HG03103 (cell line): ENCODE results near the gene NDUFS5.
"Not testable (repeated sequence)": the region's sequence is repeated elsewhere in the genome, so short reads cannot be mapped to it uniquely, and the experiment has no call there.

Experiments used
- ATAC-seq: cut with Tn5 transposase; IDR thresholded peaks from one replicate; pipeline ENCODE4 v1.9.1; 2021; ENCODE audit warnings: low read depth; ENCODE audit not compliant: unreplicated experiment

The NDUFS5 gene

DNA sequence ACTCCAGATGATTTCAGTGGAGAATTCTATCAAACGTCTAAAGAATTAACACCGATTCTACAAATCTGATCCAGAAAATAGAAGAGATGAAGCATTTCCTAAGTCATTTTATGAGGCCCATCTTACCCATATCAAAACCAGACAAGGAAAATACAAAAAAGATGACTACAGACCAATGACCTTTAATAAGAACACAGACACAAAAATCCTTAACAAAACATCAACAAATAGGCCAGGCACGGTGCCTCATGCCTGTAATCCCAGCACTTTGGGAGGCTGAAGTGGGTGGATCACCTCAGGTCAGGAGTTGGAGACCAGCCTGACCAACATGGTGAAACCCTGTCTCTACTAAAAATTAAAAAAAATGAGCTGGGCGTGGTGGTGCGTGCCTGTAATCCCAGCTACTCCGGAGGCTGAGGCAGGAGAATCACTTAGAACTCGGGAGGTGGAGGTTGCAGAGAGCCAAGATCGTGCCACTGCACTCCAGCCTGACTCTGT lies 29.1 kb downstream of the NDUFS5 start:
- ATAC-seq: not testable (repeated sequence)

DNA sequence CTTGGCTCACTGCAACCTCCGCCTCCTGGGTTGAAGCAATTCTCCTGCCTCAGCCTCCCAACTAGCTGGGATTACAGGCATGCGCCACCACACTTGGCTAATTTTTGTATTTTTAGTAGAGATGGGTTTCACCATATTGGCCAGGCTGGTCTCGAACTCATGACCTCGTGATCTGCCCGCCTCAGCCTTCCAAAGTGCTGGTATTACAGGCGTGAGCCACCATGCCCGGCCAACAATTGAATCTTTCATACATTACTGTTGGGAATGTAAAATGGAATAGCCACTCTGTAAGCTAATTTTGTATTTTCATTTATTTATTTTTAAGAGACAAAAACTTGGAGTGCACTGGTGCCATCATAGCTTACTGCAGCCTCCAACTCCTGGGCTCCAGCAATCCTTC lies 35.4 kb downstream of the NDUFS5 start:
- ATAC-seq: not testable (repeated sequence)

DNA sequence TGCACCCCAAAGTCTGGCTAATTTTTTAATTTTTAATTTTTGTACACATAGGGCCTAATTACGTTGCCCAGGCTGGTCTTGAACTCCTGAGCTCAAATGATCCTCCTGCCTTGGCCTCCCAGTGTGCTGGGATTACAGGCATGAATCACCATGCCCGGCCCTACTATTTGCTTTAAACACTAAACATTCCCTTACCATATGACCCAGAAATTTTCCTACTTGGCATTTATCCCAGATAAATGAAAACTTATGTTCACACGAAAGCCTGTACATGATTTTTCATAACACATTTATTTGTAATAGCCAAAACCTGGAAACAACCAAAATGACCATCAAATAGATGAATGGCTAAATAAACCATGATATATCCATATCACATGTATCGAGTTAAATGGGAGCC lies 35.8 kb downstream of the NDUFS5 start:
- ATAC-seq: no peak

DNA sequence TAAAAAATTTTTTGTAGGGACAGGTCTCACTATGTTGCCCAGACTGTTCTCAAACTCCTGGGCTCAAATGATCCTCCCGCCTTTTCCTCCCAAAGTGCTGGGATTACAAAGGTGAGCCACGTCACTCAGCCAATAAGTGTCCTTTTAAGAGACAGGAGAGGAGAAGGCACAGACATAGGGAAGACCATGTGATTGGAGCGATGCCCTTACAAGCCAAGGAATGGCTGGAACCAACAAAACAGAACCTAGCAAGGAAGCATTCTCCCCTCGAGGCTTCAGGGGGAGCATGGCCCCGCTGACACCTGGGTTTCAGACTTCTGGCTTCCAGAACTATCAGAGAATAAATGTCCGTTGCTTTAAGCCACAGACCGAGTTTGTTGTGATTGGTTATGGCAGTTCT lies 37.0 kb downstream of the NDUFS5 start:
- no peak for ATAC-seq

DNA sequence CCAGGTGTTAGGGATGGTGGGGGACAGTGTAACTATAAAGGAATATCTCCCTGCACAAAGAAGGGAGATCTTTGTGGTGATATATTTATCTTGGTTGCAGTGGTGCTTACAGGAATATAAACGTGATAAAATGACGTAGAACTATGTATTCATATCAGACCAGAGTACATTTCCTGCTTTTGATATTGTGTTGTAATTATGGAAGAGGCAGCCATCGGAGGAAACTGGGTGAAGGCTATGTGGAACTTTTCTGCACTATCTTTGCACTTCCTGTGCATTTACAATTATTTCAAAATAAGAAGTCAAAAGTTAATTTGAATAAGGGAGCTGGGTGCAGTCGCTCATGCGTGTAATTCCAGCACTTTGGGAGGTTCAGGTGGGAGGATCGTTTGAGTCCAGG lies 37.6 kb downstream of the NDUFS5 start:
- ATAC-seq: no peak

DNA sequence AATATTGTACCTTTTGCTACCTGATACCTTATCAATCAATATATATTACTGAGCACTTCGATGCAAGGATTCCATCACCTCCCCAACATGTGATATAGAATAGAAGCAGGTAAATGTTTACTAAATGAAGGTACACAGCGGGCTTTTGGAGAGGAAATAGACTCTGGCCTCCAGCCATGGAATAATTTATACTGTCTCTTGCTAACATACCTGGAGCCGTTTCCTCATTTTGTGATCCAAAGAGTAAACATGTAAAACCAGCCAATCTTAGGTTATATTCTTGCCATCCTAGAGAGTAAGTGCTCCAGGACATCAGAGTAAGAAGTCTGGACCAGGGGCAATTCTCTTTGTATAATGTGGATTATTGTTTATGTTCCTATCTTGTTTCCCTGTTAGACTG lies 39.4 kb downstream of the NDUFS5 start:
- no peak for ATAC-seq

- not testable (repeated sequence) for ATAC-seq
Measured at GRCh38 chr1:39068227-39068626, 42.1 kb downstream of the NDUFS5 start.

- not testable (repeated sequence) for ATAC-seq
Measured at GRCh38 chr1:39071557-39071956, 45.4 kb downstream of the NDUFS5 start.

DNA sequence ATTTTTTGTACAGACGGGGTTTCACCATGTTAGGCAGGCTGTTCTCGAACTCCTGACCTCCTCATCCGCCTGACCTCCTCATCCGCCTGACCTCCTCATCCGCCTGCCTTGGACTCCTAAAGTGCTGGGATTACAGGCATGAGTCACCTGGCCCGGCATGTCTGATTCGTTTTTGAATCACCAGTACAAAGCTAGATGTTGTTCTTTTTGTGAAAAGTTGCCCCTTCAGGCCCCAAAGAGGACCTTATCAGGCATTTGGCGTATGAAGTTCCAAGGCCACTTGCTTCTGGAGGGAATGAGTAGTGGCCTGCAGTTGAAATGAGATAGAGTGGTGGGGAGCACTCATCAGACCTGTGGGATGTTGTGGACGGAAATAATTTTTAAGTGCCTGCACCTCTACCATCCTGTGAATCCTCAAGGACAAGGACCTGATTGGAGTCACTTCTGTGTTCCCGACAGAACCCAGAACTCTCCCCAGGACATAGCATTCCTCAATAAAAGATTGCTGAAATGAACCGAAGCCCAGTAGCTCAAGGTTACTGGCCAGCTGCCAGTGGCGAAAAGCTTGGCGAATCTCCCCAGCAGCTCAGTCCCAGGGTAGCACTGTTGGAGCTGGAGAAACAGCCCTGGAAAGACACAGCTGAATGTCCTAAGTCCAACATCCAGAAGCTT lies 50.1 kb downstream of the NDUFS5 start:
- no peak for ATAC-seq

DNA sequence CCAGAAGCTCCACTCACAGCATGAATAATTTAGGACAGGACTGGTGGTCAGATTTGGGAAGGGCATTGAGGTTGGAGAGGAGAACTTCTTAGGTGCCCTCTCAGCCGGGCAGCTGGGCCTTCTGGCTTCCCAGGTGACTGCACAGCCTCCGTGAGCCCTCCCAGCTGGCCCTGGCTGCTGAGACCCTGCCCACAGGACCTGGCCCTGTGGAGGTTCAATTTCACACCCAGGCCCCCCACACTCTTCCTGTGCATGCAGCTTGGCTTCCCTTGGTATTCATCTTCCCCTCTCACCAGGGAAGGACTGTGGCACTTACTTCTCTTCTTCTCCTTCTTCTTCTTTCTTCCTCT lies 50.6 kb downstream of the NDUFS5 start:
- no peak for ATAC-seq

DNA sequence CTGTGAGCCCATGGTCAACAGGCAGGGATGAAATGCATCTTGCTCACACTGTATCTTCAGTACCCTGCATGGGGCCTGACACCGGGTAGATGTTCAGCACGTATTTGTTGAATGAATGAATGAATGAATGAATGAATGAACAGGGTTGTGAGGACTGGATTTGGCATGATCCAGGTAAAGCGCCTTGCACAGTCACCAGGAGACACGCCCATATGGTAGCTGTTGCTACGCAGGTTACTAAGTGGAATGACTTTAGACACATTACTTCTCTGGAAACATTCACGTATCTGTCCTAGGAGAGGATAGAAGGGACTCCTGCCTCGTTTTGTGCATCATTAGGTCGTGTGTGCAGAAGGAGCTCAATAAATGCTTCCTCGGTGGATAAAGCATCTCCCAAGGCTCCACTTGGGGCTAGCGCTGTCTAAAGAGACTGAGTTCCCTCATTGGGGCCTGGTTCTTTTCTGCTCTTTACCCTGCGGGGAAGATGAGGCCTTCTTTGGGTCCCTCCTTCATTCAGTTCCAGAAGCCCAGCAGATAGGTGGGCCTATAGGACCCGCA lies 54.2 kb downstream of the NDUFS5 start:
- no peak for ATAC-seq

DNA sequence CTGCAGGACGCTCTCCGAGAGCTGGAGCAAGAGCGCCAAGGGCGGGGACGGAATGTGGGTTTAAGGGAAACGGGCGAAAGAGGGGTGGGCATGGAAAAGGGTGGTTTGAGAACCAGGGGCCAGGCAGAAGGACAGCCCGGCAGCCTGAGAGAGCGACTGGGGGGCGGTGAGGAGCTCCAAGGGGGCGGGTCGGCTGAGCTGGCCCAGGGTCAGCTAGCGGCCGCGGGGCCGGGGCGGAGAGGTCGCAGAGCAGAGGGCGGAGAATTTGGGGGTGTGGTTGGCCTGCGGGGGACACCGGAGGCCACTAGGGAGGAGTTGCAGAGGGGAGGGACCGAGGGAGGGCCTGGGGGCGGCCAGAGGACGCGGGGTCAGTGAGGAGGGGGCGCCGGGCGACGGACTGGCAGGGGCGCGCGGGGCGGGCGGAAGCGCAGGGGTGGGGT lies 54.7 kb downstream of the NDUFS5 start:
- ATAC-seq: no peak

GRCh38 chr1:39081271-39082009 lies 55.3 kb downstream of the NDUFS5 start:
- no peak for ATAC-seq

DNA sequence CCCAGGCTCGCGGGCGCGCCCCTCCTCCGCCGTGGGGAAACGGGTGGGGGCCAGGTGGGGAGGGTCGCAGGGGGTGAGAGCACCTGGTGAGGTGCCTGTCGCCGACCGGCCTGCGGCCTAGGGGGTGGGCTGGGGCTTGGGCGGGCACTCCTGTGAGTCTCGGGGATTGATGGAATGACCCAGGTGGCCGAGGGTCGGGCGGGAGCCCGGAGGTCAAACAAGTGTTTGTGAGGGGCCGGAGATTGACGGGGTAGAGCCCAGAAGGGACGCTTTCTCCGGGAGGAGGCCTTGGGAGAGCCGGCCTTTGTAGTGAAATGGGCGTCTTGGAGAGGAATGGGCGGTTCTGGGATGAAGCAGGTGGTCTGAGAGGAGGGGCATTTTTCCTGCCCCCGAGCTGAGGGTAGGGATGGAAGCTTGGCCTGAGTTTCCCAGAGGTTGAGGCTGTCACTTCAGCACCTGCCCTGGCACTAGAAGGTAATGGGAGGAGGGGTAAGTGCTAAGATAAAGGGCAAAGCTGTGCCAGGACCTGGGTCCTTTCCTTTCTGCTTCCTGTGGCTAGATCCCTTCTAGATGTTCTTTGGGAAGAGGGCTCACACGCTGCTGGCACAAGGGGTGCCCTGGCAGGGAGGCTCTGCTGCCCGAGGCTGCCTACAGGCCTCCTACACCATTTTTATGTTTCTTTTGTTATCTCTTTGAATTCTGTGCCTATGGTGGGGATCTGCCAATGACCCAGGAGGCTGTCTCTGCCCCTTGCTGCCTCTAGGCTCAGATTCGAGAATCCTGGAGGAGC lies 56.1 kb downstream of the NDUFS5 start:
- ATAC-seq: no peak

- no peak for ATAC-seq
Measured at GRCh38 chr1:39082811-39083576, 56.8 kb downstream of the NDUFS5 start.

DNA sequence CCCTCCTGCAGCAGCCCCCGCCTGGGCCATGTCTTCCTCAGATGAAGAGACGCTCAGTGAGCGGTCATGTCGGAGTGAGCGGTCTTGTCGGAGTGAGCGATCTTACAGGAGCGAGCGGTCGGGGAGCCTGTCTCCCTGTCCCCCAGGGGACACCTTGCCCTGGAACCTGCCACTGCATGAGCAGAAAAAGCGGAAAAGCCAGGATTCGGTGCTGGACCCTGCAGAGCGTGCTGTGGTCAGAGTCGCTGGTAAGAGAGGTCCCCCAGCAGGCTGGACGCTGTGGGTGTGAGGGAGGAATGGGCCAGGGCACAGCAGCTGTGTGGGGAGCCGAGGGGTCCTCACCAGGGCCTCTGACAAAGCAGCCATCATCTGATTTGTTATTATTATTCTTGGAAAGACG lies 58.0 kb downstream of the NDUFS5 start:
- no peak for ATAC-seq
